ENCODE measurements around the gene TRAF3.

TRAF3 gene

GRCh38 chr14:102941419-102942011 is 164.3 kb downstream of the TRAF3 start:
- DNase-seq: no peak

DNA sequence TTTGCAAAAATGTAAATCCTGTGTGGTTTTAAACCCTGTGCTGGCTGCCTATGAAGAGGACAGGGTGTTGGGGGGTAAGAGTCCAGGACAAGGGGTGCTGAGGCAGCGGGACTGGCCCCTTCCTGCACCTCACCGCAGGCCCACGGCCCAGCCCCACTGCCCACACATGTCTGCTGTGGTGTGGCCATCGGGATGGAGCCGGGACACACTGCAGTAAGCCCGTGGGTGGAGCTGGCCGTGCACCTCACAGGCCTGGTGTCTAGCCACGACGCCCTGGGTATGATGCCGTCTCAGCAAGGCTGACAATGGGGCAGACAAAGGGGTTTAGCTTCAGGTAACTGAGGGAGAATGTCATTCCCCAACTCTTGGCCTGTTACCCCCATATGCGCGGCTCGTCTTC is 164.8 kb downstream of the TRAF3 start:
- DNase-seq: no peak

DNA sequence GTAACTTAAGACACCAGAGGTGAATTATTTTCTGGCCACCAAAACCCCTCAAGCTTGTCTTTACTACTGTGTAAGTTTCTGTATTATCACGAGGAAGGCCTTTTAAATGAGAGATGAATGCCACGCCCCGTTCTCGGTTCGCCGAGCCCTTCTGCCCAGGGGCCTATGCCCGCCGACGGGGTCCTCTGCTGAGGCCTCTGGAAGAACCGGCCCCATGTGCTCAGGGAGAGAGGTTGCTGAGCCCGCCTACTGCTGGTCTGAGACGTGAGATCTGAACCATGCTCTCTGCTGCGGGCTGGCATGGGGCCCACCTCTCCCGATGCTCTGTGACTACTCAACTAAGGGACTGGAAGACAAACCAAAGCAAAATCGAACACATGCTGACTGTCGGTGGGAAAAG is 166.2 kb downstream of the TRAF3 start:
- no peak for DNase-seq

DNA sequence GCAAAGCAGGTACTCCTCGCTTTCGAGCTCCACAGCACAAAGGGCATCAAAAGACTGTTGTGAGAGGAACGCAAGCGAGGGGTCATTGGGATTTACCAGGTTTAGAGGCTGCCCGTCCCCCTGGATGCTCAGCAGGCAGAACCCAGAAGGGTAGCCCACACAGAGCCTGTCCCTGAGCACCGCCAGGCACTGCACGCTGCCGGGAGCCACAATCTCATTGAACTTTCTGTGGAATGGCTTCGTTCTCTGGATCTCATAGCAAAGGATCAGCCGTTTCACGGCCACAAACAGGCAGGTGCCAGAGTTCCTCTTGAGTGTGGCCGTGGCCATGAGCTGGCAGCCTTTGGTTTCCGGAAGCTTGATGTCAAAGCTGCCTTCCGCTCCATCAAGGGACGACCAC is 166.7 kb downstream of the TRAF3 start:
- DNase-seq: no peak

- DNase-seq: no peak
Measured at GRCh38 chr14:102944448-102945330, 167.4 kb downstream of the TRAF3 start.

DNA sequence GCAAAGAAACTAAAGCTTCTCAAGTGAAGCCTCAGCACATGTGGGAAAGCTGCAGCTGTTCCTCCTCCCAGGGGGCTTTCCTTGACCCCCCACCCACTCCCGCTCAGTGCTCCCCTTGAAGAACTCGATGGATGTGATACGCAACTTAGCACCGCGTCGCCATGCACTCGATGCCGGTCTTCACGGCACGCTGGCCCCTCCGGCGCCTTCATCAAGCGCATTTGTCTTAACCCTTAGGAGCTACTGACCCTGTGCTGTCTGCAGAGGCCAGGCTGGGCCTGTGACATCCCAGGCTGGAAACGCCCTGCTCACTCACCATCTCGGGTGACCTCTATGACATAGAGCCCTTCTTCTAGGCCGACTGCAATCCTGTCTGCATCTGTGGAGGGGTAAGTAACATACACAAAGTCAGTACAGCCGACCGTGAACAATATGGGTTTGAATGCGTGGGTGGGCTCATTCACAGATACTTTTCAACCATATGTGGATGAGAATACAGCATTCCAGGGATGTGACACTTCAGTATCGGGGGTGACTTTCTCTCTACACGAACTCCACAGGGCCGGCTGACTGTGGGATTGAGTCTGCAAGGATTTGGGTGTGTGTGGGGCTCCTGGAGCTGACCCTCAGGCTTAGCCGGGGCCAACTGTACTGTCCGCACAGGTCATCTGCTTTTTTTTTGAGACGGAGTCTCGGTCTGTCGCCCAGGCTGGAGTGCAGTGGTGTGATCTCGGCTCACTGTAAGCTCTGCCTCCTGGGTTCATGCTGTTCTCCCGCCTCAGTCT is 168.3 kb downstream of the TRAF3 start:
- no peak for DNase-seq

GRCh38 chr14:102947321-102948103 is 170.3 kb downstream of the TRAF3 start:
- no peak for DNase-seq

- DNase-seq: no peak
Measured at GRCh38 chr14:102948698-102949061, 171.4 kb downstream of the TRAF3 start.

DNA sequence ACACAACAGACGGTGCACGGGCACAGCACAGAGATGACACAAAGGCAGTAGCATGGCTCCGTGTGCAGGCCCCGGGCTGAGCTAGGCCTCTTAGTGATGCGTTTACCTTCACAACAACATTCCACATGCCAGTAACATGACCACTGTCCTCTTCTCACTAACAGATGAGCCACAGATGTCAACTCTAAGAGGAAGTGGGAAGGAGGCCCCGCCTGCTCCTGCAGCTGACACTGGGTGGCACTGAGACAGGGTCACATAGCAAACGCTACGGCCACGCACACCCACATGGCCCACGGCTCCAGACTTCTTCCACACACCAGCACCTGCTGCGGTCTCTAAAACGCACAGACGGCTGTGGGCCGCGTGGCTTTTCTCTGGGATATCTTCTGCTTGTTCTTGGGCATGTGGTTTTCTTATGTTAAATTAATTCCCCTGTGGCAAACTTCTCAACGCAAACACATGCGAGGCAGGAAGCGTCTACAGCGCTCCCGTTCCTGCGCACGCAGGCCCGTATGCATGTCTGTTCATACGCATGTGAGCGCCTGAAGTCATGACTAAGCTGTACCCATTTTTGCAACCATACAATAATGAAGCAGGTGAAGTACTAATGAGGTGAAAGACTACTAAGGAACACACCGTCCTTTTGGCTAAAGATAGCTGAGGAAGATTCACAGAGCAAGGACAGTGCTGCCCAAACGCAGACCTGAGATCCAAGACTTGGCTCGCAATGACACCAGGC is 172.0 kb downstream of the TRAF3 start:
- DNase-seq: peak; percentile 35

- DNase-seq: no peak
Measured at GRCh38 chr14:102949801-102950451, 172.7 kb downstream of the TRAF3 start.

GRCh38 chr14:102951034-102951433 is 173.8 kb downstream of the TRAF3 start:
- DNase-seq: no peak

DNA sequence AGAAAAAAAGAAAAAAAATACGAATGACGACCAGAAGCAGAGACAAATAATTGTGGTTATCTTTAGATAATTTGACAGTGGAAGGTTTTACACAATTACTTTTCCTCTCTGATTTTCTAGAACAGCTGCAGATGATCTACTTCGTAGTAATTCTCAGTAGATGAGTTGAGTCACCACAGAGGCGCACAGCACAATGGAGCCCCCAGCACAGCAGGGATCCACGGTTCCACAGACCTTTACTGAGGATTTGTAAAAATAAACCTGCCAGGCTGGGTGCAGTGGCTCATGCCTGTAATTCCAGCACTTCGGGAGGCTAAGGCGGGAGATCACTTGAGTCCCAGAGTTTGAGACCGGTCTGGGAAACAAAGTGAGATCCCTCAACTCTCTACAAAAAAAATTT is 174.6 kb downstream of the TRAF3 start:
- DNase-seq: no peak

- DNase-seq: no peak
Measured at GRCh38 chr14:102952276-102952675, 175.0 kb downstream of the TRAF3 start.

- DNase-seq: no peak
Measured at GRCh38 chr14:102953100-102953499, 175.9 kb downstream of the TRAF3 start.

GRCh38 chr14:102954081-102954789 is 177.0 kb downstream of the TRAF3 start:
- DNase-seq: no peak

- no peak for DNase-seq
Measured at GRCh38 chr14:102955636-102956408, 178.6 kb downstream of the TRAF3 start.

DNA sequence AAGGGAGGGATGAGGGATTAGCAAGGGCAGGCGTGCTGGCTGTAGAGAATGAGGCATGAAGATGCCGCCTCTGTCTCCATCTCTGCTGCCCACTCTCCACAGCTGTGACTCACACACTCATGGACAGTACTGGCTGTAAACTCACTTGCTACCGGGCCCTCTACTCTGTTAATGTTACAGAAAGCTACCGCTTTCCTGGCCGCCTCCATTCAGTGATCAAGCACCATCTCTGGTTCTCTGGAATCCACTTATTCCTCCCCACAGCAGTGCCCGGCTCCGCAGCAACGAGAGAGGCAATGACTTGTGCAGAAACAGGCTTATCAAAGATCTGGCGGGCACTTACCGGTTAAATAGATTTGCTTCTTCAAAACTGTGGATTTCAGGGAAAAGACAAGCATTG is 180.0 kb downstream of the TRAF3 start:
- DNase-seq: no peak

DNA sequence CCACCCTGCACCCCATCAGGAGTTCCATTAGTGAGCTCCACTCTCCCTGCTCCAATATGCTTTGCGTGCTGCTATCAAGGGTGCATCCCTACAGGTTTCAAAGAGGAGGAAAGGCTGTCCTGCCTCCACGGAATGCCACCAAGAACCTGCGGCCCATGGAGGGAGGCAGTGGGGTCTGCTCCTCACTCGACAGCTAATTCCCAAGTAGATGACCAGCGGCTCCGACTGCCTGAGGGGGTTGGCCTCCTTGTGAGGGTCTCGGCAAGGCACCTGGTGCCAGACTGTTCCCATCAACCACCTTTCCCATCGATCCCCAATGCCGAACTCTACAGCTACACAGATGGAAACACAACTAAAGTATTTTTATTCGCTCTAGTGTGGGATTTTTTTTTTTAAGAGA is 181.2 kb downstream of the TRAF3 start:
- DNase-seq: no peak
